GOT3 (cell line): ENCODE measurements around the gene EP300.
"Not testable (repeated sequence)": the region's sequence is repeated elsewhere in the genome, so short reads cannot be mapped to it uniquely, and the experiment has no call there.

ENCODE experiments used
- DNase-seq: peaks from one replicate; lab custom pipeline; 2025; ENCODE audit warnings: mixed read lengths; lab: John Stamatoyannopoulos, UW

The EP300 gene

DNA sequence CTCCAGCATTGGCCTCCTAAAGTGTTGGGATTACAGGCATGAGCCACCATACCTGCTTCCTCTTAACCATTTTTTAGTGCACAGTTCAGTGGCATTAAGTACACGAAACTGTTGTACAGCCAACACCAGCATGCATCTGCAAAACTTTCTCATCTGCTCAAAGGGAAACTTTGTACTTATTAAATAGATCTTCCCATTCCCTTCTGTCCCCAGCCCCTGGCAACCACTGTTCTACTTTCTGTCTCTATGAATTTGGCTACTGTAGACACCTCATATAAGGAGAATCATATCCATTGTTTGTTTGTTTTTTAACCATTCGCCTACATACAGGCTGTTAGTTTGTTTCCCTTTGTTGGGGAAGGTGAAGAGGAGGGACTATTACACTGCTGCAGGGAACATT, 6.5 kb upstream of the EP300 start:
- DNase-seq: no peak

DNA sequence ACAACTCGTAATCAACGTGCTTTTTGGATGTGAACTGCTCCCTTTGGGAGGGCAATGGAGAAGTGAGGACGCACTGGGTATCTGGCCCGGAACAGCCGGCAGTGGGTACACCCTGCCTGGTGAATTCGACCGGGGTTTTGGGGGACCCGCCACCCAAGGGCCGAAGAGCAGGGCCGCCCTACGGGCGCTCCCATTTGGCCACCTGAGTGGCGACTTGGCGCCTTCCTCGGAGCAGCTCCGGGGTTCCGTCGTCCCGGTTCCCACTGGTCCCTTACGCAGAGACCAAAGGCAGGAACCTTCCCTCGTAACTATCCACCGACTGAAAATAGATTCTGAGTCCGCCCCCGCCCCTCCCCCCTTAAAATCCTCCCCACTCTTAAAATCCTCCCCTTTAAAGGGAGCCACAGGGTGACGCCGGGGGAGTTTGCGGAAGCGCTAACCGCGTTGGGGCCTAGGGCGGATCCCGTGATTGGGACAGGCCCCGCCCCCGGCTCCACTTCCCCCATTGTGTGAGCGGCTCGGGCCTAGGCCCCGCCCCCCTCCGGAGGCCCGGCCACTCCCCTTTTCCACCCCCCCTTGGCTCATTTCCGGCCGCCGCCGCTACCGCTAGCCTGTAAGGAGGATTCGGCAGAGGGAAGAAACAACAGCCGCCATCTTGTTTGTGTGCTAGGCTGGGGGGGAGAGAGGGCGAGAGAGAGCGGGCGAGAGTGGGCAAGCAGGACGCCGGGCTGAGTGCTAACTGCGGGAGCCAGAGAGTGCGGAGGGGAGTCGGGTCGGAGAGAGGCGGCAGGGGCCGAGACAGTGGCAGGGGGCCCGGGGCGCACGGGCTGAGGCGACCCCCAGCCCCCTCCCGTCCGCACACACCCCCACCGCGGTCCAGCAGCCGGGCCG, 1.0 kb upstream of the EP300 start:
- DNase-seq: peak; percentile 95

DNA sequence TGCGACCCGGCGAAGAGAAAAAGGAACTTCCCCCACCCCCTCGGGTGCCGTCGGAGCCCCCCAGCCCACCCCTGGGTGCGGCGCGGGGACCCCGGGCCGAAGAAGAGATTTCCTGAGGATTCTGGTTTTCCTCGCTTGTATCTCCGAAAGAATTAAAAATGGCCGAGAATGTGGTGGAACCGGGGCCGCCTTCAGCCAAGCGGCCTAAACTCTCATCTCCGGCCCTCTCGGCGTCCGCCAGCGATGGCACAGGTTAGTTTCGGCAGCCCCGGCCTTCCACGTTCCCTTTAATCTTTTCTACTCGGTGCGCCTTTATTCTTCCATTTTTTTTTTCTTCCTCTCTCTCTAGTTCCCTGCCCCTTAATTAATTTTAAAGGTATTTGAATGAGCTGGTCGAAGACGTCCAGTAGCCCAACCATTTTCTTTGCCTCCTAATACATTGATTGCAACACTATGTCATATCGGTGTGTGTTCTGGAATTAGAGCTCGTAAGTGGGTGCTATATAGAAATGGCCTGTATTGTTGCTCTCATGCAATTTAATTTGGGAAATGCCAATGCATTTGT, 537 bp downstream of the EP300 start:
- DNase-seq: no peak

GRCh38 chr22:41094041-41094593, 1.7 kb downstream of the EP300 start:
- no peak for DNase-seq

GRCh38 chr22:41096391-41096790, 4.0 kb downstream of the EP300 start:
- no peak for DNase-seq

DNA sequence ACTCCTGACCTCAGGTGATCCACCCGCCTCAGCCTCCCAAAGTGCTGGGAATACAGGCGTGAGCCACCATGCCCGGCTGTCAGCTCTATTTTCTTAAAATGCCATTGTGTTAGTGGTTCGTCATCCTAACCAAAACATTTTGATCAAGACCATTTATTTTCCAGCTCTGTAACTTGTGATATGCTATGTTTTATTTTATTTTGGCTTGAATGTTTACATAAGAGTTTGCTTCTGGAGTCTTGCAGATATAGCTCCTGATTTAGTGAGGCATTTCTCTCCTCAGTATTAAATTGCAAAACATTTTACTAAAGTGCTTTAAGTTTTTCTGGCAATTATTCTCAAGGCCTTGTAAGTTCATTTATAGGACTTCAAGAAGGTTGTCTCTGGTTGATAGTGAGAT, 4.4 kb downstream of the EP300 start:
- DNase-seq: no peak

DNA sequence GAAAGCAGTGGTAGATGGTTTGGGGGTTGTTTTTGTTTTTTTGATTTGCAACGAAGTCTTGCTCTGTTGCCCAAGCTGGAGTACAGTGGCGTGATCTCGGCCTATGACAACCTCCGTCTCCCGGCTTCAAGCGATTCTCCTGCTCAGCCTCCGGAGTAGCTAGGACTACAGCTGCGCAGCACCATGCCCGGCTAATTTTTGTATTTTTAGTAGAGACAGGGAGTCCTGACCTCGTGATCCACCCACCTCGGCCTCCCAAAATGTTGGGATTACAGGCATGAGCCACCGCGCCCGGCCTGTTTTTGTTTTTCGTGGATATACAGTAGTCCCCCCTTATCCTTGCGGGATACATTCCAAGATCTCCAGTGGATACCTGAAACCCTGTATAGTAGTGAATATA, 6.6 kb downstream of the EP300 start:
- DNase-seq: no peak

GRCh38 chr22:41106122-41106968, 14.0 kb downstream of the EP300 start:
- no peak for DNase-seq

DNA sequence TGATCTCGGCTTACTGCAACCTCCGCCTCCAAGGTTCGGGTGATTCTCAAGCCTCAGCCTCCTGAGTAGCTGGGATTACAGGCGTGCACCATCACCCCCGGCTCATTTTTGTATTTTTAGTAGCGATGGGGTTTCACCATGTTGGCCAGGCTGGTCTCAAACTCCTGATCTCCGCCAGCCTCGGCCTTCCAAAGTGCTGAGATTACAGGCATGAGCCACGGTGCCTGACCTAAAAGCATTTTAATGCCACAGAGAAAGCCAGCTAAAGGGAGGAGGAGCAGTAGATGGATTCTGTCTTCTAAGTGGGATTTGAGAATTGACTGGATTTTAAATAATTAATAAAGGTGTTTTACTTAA, 14.6 kb downstream of the EP300 start:
- DNase-seq: not testable (repeated sequence)

- DNase-seq: no peak
Observed at GRCh38 chr22:41110968-41111367, 18.6 kb downstream of the EP300 start.

DNA sequence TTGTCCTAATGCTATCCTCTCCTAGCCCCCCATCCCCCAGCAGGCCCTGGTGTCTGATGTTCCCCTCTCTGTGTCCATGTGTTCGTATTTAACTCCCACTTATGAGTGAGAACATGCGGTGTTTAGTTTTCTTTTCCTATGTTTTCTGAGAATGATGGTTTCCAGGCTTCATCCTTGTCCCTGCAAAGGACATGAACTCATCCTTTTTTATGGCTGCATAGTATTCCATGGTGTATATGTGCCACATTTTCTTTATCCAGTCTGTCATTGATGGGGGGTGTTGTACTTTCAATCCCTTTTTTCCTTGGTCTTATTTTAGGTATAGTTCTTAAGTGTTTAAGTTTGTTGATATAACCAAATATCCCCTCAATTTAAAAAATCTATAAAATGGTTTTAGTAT, 23.9 kb downstream of the EP300 start:
- no peak for DNase-seq

GRCh38 chr22:41117127-41117965, 25.0 kb downstream of the EP300 start:
- DNase-seq: no peak

GRCh38 chr22:41123151-41123550, 30.8 kb downstream of the EP300 start:
- no peak for DNase-seq

DNA sequence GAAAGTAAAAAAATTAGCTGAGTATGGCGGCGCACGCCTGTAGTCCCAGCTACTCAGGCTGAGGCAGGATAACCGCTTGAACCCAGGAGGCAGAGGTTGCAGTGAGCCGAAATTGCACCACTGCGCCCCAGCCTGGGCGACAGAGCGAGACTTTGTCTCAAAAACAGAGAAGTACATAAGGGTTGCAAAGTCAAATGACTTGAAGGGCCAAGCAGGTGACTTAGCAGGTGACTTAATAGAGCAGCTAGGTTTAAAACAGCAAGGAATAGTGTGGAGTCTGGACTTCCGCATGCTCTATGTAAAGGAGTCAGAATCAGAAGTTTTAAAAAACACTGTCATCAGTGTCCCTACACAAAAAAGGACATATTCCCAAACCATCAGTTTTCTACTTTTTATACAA, 31.7 kb downstream of the EP300 start:
- no peak for DNase-seq

- no peak for DNase-seq
Observed at GRCh38 chr22:41127451-41127850, 35.1 kb downstream of the EP300 start.

- DNase-seq: no peak
Observed at GRCh38 chr22:41128606-41129005, 36.2 kb downstream of the EP300 start.

DNA sequence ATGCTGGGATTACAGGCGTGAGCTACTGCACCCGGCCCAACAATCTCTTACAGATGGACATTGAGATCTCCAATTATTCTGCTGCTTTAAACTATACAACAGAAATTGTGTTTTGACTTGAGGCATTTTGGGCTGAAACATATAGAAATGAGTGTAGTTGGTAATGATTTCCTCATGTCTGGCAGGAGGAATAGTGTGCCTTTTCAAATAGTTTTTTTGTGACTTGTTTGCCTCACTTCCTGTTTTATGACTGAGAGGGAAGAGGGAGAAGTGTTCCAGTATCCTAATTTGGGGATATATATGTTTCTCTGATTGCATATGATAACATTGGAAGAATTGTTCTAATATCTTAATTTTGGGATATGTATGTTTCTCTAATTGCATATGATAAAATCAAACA, 40.2 kb downstream of the EP300 start:
- no peak for DNase-seq

- DNase-seq: no peak
Observed at GRCh38 chr22:41140365-41140957, 48.1 kb downstream of the EP300 start.

DNA sequence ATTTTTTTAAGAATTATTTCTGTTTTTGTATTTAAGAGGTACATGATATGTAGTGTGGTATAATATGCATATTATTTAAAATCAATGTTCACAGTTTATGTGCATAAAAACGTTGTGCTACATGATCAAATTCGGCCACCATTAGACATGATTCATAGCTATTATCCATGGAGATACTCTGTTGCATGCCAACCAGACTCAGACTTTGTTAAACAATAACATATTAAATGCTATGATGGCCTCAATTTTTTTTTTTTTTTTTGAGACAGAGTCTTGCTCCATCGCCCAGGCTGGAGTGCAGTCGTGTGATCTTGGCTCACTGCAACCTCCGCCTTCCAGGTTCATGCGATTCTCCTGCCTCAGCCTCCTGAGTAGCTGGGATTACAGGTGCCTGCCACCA, 53.5 kb downstream of the EP300 start:
- DNase-seq: not testable (repeated sequence)

DNA sequence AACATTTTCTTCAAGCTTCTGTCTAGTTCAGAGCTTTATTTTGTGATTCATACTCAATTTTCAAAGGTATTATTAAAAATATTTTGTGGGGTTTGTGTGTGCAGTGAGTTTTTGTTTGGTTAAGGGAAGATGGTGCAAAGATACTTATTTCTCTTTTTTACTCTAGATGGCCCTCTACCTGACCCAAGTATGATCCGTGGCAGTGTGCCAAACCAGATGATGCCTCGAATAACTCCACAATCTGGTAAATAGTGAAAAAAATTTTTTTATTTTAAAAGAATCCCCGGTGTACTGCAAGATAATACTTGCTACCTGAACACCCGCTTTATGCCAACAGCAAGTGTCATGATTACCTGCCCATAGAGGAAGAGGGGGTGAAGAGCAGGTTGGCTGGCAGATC, 54.2 kb downstream of the EP300 start:
- DNase-seq: no peak

- no peak for DNase-seq
Observed at GRCh38 chr22:41147722-41148121, 55.3 kb downstream of the EP300 start.
